DOHH2 (cell line): ENCODE data around the gene COL23A1.

Source experiments
- H3F3A ChIP-seq: fragments of 200-600 bp; sonication (generic), shearing (Covaris generic); 2 replicates; pipeline ENCODE4 v1.6.0; 2016; ENCODE audit warnings: antibody characterized with exemption, mild to moderate bottlenecking; ENCODE audit not compliant: control insufficient read depth, insufficient read depth
- H3K27ac ChIP-seq: fragments of 200-600 bp; sonication (generic); 2 replicates; pipeline ENCODE4 v1.5.1; 2014; ENCODE audit warnings: low read depth, mild to moderate bottlenecking, low read length, moderate library complexity
- H3K27me3 ChIP-seq: fragments of 200-600 bp; sonication (generic); 2 replicates; pipeline ENCODE4 v1.6.1; 2014; ENCODE audit warnings: mild to moderate bottlenecking, low read length, mixed read lengths; ENCODE audit not compliant: control insufficient read depth
- H3K36me3 ChIP-seq: fragments of 200-600 bp; sonication (generic); 2 replicates; pipeline ENCODE4 v1.6.1; 2014; ENCODE audit warnings: mild to moderate bottlenecking, low read length, moderate library complexity, mixed read lengths; ENCODE audit not compliant: control insufficient read depth
- H3K4me1 ChIP-seq: fragments of 200-600 bp; sonication (generic); 2 replicates; pipeline ENCODE4 v1.6.1; 2014; ENCODE audit warnings: mild to moderate bottlenecking, low read length, mixed read lengths; ENCODE audit not compliant: control insufficient read depth
- H3K4me2 ChIP-seq: fragments of 200-600 bp; sonication (generic); 2 replicates; pipeline ENCODE4 v1.6.0; 2014; ENCODE audit warnings: mild to moderate bottlenecking, low read length, moderate library complexity
- H3K4me3 ChIP-seq: fragments of 200-600 bp; sonication (generic); 2 replicates; pipeline ENCODE4 v1.5.1; 2014; ENCODE audit warnings: mild to moderate bottlenecking, low read length, mixed read lengths
- H3K79me2 ChIP-seq: fragments of 200-600 bp; sonication (generic); 2 replicates; pipeline ENCODE4 v1.6.1; 2014; ENCODE audit warnings: mild to moderate bottlenecking, low read length, mixed read lengths; ENCODE audit not compliant: control insufficient read depth
- H3K9me2 ChIP-seq: fragments of 200-600 bp; sonication (generic); replicated peaks from 2 replicates; pipeline ENCODE4 v1.6.1; 2014; ENCODE audit warnings: mild to moderate bottlenecking, low read length, mixed read lengths; ENCODE audit not compliant: control insufficient read depth
- H3K9me3 ChIP-seq: fragments of 200-600 bp; sonication (generic); 2 replicates; pipeline ENCODE4 v1.6.1; 2014; ENCODE audit warnings: antibody characterized with exemption, low read length, mixed read lengths; ENCODE audit not compliant: control insufficient read depth, insufficient read depth
- H4K20me1 ChIP-seq: fragments of 200-600 bp; sonication (generic); 2 replicates; pipeline ENCODE4 v1.6.0; 2014; ENCODE audit warnings: low read depth, mild to moderate bottlenecking, antibody characterized with exemption, low read length, moderate library complexity; ENCODE audit not compliant: control insufficient read depth, insufficient read depth
- EZH2phosphoT487 ChIP-seq: fragments of 200-600 bp; sonication (generic); IDR thresholded peaks from 2 replicates; pipeline ENCODE4 v1.6.1; 2017; ENCODE audit warnings: borderline replicate concordance, mild to moderate bottlenecking, antibody characterized with exemption, low read length, moderate library complexity, mixed read lengths
- TF ChIP-seq, protein P1 (sequence below): fragments of 200-600 bp; sonication (generic); IDR thresholded peaks from one replicate; pipeline ENCODE4 v1.5.1; 2014; ENCODE audit warnings: antibody characterized with exemption, mild to moderate bottlenecking, low read depth, low read length; ENCODE audit not compliant: poor library complexity, severe bottlenecking

Gene COL23A1

GRCh38 chr5:178438796-178439195 is 151.4 kb downstream of the COL23A1 start:
- Histone ChIP-seq H3K9me3 (no peaks in the 10 kb centered on the region), H4K20me1 (no peaks in the 10 kb centered on the region), H3F3A (no peaks in the 10 kb centered on the region), H3K4me2 (no peak overlapping the region), H3K36me3 (no peaks in the 10 kb centered on the region), H3K4me3 (no peak overlapping the region), H3K27me3 (no peaks in the 10 kb centered on the region), H3K79me2 (no peaks in the 10 kb centered on the region), H3K27ac (no peak overlapping the region), H3K9me2 (no peaks in the 10 kb centered on the region), H3K4me1 (peaks cover 6% of the 10 kb centered on the region; the same call in 1 of the 2 replicates)
- no peak for TF ChIP-seq EZH2phosphoT487
- TF ChIP-seq, protein P1, sequence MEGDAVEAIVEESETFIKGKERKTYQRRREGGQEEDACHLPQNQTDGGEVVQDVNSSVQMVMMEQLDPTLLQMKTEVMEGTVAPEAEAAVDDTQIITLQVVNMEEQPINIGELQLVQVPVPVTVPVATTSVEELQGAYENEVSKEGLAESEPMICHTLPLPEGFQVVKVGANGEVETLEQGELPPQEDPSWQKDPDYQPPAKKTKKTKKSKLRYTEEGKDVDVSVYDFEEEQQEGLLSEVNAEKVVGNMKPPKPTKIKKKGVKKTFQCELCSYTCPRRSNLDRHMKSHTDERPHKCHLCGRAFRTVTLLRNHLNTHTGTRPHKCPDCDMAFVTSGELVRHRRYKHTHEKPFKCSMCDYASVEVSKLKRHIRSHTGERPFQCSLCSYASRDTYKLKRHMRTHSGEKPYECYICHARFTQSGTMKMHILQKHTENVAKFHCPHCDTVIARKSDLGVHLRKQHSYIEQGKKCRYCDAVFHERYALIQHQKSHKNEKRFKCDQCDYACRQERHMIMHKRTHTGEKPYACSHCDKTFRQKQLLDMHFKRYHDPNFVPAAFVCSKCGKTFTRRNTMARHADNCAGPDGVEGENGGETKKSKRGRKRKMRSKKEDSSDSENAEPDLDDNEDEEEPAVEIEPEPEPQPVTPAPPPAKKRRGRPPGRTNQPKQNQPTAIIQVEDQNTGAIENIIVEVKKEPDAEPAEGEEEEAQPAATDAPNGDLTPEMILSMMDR = no peak

- Histone ChIP-seq H3K27me3 (no peaks in the 10 kb centered on the region), H3F3A (no peaks in the 10 kb centered on the region), H3K9me3 (no peaks in the 10 kb centered on the region), H3K4me3 (no peak overlapping the region), H3K36me3 (no peaks in the 10 kb centered on the region), H3K4me1 (peaks cover 1% of the 10 kb centered on the region; the same call in 1 of the 2 replicates), H3K79me2 (no peaks in the 10 kb centered on the region), H3K9me2 (no peaks in the 10 kb centered on the region), H3K4me2 (no peak overlapping the region), H4K20me1 (no peaks in the 10 kb centered on the region), H3K27ac (no peak overlapping the region)
- TF ChIP-seq EZH2phosphoT487 = no peak
- TF ChIP-seq, protein P1 = no peak
These were observed 152.7 kb downstream of the COL23A1 start for GRCh38 chr5:178437386-178438075.

- Histone ChIP-seq H3K27me3 (no peaks in the 10 kb centered on the region), H3K4me2 (no peak overlapping the region)
These were observed 153.8 kb downstream of the COL23A1 start for GRCh38 chr5:178436326-178436940.

More at GRCh38 chr5:178436326-178436940, 153.8 kb downstream of the COL23A1 start:
- Histone ChIP-seq H4K20me1 (no peaks in the 10 kb centered on the region), H3K79me2 (no peaks in the 10 kb centered on the region), H3K9me3 (no peaks in the 10 kb centered on the region), H3F3A (no peaks in the 10 kb centered on the region), H3K4me3 (no peak overlapping the region), H3K27ac (no peak overlapping the region), H3K4me1 (no peaks in the 10 kb centered on the region), H3K36me3 (no peaks in the 10 kb centered on the region), H3K9me2 (no peaks in the 10 kb centered on the region)
- TF ChIP-seq EZH2phosphoT487 = no peak
- TF ChIP-seq, protein P1 = no peak
